Measurements from ENCODE around the gene CPPED1. TPM values are rescaled to one million over a fixed set of nuclear protein-coding genes. Genes with fewer than 3 reads are reported as not detected.

Gene CPPED1
- total and polyA plus RNA-seq, 10 of the 15 experiments (the other 5 are each of a cell fraction or from before 2014, with no cell fraction given), result 7.1 to 39.0 (median 16.0) TPM

DNA sequence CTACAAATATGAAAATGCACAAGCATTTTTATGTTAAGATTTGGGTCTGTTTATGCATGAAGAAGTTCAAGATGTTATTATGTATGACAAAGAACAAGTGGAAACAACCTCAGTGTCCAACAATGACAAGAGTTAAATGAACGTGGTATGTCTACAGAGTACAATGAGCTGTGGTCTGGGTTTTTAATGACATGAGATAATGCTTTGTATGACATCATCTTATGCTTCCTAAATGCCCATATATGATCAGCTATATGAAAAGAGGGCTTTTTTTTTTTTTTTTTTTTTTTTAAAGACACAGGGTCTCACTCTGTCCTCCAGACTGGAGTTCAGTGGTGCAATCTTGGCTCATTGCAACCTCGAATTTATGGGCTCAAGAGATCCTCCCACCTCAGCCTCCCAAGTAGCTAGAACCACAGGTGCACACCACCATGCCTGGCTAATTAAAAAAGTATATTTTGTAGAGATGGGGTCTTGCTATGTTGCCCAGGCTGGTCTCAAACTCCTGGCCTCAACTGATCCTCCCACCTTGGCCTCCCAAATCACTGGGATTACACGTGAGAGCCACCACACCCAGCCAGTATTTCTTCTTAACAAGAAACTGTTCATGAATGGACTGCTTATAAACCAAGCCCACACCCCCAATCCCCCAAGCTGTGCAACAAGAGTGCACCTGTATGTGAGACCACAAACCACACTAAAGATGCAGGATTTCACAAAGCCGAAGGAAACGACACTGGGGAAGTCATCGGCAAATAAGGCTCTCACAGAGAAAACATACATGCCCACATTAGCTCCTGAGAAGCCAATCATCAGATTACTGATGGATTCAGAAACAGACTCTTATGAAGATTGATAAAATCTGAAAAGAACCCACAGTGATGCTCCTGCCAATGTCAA lies 114.5 kb downstream of the CPPED1 start:
- in situ Hi-C loops (cut with MboI), result no loop called here
- DNase-seq (ENCODE audit: low read depth, low spot score), result no peak
- H2AFZ ChIP-seq (ENCODE audit: control insufficient read depth, low read depth, low read length), result no peak overlapping the region
- TF ChIP-seq MEF2B (IDR thresholded peaks at IDR 0.05; ENCODE audit: partially characterized antibody, poor library complexity, severe bottlenecking) (no peak), ELK1 (IDR thresholded peaks at IDR 0.05; ENCODE audit: low read depth, low read length) (no peak), SRF (IDR thresholded peaks at IDR 0.05; ENCODE audit: low read depth in 2 of 2, low read length in 2 of 2) (0 out of 4 replicates have a peak, but pooled peaks of 1 of the 2 experiments have one; percentile 58), ATF7 (IDR thresholded peaks at IDR 0.05; ENCODE audit: low read depth) (peak; percentile 80), PKNOX1 (IDR thresholded peaks at IDR 0.05) (no peak), MTA2 (IDR thresholded peaks at IDR 0.05; ENCODE audit: low read depth) (no peak), ZBED1 (IDR thresholded peaks at IDR 0.05; ENCODE audit: borderline replicate concordance) (no peak)
- WGBS (ENCODE audit: insufficient coverage, insufficient replicate concordance, low lambda C conversion rate, missing lambda C conversion rate), result 50% methylated on average over 6 of the region's 6 CpGs
- ATAC-seq, result peak; percentile 75
- H3K27ac ChIP-seq (ENCODE audit: control insufficient read depth, insufficient read depth), result no peak overlapping the region
- SMC1A ChIA-PET (ENCODE audit: uncharacterized antibody, unreplicated experiment), result interaction anchor here (1.0 to 1.3 kb wide), 3 partner anchors 9 to 19 kb away, joined by 3 to 6 read pairs (median 3); no protein-coding TSS in a partner anchor
- intact Hi-C loops (cut with micrococcal nuclease; ENCODE audit: unreplicated experiment), result no loop called here
- CTCF ChIA-PET, result interaction anchor here (0.7 kb wide), 1 partner anchor 129 kb away, joined by 3 read pairs; no protein-coding TSS in a partner anchor
- H3K4me1 ChIP-seq (ENCODE audit: control insufficient read depth, insufficient read depth, low read length), result no peaks in the 10 kb centered on the region
- H3K4me2 ChIP-seq (ENCODE audit: control insufficient read depth, insufficient read depth), result no peak overlapping the region
- H4K20me1 ChIP-seq (ENCODE audit: control insufficient read depth, insufficient read depth), result no peaks in the 10 kb centered on the region
- no TSS peak for BruUV-seq (replicated peaks)
- no peaks in the 10 kb centered on the region for H3K79me2 ChIP-seq (ENCODE audit: control insufficient read depth, insufficient read depth, low read length)
- no peaks in the 10 kb centered on the region for H3K27me3 ChIP-seq (replicated peaks in 1 of 2; ENCODE audit: control insufficient read depth in 2 of 2, insufficient read depth in 2 of 2, low read length in 1 of 2)
- RAD21 ChIA-PET (ENCODE audit: unreplicated experiment), result no interaction called here
- H3K4me3 ChIP-seq, result no peak overlapping the region
- H3K9ac ChIP-seq (ENCODE audit: control insufficient read depth, insufficient read depth, low read length), result no peak overlapping the region
- H3K9me3 ChIP-seq (replicated peaks; ENCODE audit: control insufficient read depth, insufficient read depth, low read length), result no peaks in the 10 kb centered on the region
- H3K36me3 ChIP-seq (ENCODE audit: control insufficient read depth in 2 of 2, insufficient read depth in 2 of 2, low read length in 1 of 2), result peaks cover 0 to 3% of the 10 kb centered on the region in 2 experiments; a peak in 1 of 4 replicates
- POLR2A ChIA-PET, result interaction anchor here (0.6 to 0.7 kb wide), 4 partner anchors 46 to 1347 kb away, joined by 3 to 7 read pairs (median 4); no protein-coding TSS in a partner anchor
- FAIRE-seq, result no peak
